HEK293 (cell line): ENCODE results near the gene PLCL2.

Experiments
- BCL11A ChIP-seq: fragments of 450-650 bp; formaldehyde crosslinking; IDR thresholded peaks from 2 replicates; pipeline ENCODE4 v1.5.1; 2016; ENCODE audit warnings: low read depth, missing biosample characterization, missing genetic modification characterization
- KLF7 ChIP-seq: fragments of 450-650 bp; formaldehyde crosslinking; IDR thresholded peaks from 2 replicates; pipeline ENCODE4 v1.5.1; 2016; ENCODE audit warnings: missing biosample characterization, missing genetic modification characterization, borderline replicate concordance
- RBAK ChIP-seq: fragments of 450-650 bp; formaldehyde crosslinking; IDR thresholded peaks from 2 replicates; pipeline ENCODE4 v1.5.1; 2016; ENCODE audit warnings: missing biosample characterization, missing genetic modification characterization
- ZBTB1 ChIP-seq: fragments of 450-650 bp; formaldehyde crosslinking; IDR thresholded peaks from 2 replicates; pipeline ENCODE4 v1.5.1; 2016; ENCODE audit warnings: missing biosample characterization, missing genetic modification characterization
- ZBTB20 ChIP-seq: fragments of 450-650 bp; formaldehyde crosslinking; IDR thresholded peaks from 2 replicates; pipeline ENCODE4 v1.5.1; 2016; ENCODE audit warnings: missing biosample characterization, missing genetic modification characterization
- ZNF302 ChIP-seq: fragments of 450-650 bp; formaldehyde crosslinking; IDR thresholded peaks from 2 replicates; pipeline ENCODE4 v1.5.1; 2016; ENCODE audit warnings: missing biosample characterization, missing genetic modification characterization, low read depth
- ZNF48 ChIP-seq: fragments of 450-650 bp; formaldehyde crosslinking; IDR thresholded peaks from 2 replicates; pipeline ENCODE4 v1.5.1; 2016; ENCODE audit warnings: missing biosample characterization, missing genetic modification characterization
- TF ChIP-seq, protein P1 (sequence below): fragments of 450-650 bp; formaldehyde crosslinking; IDR thresholded peaks from 2 replicates; pipeline ENCODE4 v1.5.1; 2016; ENCODE audit warnings: missing biosample characterization, missing genetic modification characterization
- TF ChIP-seq, protein P2 (sequence below): fragments of 450-650 bp; formaldehyde crosslinking; IDR thresholded peaks from 2 replicates; pipeline ENCODE4 v1.5.1; 2016; ENCODE audit warnings: missing biosample characterization, missing genetic modification characterization

- no peak for TF ChIP-seq ZBTB1 (tag by site-specific recombination)
- no peak for TF ChIP-seq BCL11A
- TF ChIP-seq, protein P1, sequence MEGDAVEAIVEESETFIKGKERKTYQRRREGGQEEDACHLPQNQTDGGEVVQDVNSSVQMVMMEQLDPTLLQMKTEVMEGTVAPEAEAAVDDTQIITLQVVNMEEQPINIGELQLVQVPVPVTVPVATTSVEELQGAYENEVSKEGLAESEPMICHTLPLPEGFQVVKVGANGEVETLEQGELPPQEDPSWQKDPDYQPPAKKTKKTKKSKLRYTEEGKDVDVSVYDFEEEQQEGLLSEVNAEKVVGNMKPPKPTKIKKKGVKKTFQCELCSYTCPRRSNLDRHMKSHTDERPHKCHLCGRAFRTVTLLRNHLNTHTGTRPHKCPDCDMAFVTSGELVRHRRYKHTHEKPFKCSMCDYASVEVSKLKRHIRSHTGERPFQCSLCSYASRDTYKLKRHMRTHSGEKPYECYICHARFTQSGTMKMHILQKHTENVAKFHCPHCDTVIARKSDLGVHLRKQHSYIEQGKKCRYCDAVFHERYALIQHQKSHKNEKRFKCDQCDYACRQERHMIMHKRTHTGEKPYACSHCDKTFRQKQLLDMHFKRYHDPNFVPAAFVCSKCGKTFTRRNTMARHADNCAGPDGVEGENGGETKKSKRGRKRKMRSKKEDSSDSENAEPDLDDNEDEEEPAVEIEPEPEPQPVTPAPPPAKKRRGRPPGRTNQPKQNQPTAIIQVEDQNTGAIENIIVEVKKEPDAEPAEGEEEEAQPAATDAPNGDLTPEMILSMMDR (tag by site-specific recombination): no peak
- TF ChIP-seq KLF7 (tag by site-specific recombination): no peak
- no peak for TF ChIP-seq ZNF302 (tag by site-specific recombination)
- no peak for TF ChIP-seq ZBTB20
- TF ChIP-seq RBAK: no peak
- TF ChIP-seq, protein P2, sequence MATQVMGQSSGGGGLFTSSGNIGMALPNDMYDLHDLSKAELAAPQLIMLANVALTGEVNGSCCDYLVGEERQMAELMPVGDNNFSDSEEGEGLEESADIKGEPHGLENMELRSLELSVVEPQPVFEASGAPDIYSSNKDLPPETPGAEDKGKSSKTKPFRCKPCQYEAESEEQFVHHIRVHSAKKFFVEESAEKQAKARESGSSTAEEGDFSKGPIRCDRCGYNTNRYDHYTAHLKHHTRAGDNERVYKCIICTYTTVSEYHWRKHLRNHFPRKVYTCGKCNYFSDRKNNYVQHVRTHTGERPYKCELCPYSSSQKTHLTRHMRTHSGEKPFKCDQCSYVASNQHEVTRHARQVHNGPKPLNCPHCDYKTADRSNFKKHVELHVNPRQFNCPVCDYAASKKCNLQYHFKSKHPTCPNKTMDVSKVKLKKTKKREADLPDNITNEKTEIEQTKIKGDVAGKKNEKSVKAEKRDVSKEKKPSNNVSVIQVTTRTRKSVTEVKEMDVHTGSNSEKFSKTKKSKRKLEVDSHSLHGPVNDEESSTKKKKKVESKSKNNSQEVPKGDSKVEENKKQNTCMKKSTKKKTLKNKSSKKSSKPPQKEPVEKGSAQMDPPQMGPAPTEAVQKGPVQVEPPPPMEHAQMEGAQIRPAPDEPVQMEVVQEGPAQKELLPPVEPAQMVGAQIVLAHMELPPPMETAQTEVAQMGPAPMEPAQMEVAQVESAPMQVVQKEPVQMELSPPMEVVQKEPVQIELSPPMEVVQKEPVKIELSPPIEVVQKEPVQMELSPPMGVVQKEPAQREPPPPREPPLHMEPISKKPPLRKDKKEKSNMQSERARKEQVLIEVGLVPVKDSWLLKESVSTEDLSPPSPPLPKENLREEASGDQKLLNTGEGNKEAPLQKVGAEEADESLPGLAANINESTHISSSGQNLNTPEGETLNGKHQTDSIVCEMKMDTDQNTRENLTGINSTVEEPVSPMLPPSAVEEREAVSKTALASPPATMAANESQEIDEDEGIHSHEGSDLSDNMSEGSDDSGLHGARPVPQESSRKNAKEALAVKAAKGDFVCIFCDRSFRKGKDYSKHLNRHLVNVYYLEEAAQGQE (tag by site-specific recombination): no peak
- TF ChIP-seq ZNF48 (tag by site-specific recombination): no peak
Measured at GRCh38 chr3:16936676-16937230, 52.0 kb downstream of the PLCL2 start.
